NCI-H187 treated with DMSO at 0.1 percent for 48 hours (cell line): ENCODE measurements around the gene RPN2.

Experiments used
- DNase-seq: peaks from one replicate; lab custom pipeline; 2025; lab: John Stamatoyannopoulos, UW

Gene RPN2

DNA sequence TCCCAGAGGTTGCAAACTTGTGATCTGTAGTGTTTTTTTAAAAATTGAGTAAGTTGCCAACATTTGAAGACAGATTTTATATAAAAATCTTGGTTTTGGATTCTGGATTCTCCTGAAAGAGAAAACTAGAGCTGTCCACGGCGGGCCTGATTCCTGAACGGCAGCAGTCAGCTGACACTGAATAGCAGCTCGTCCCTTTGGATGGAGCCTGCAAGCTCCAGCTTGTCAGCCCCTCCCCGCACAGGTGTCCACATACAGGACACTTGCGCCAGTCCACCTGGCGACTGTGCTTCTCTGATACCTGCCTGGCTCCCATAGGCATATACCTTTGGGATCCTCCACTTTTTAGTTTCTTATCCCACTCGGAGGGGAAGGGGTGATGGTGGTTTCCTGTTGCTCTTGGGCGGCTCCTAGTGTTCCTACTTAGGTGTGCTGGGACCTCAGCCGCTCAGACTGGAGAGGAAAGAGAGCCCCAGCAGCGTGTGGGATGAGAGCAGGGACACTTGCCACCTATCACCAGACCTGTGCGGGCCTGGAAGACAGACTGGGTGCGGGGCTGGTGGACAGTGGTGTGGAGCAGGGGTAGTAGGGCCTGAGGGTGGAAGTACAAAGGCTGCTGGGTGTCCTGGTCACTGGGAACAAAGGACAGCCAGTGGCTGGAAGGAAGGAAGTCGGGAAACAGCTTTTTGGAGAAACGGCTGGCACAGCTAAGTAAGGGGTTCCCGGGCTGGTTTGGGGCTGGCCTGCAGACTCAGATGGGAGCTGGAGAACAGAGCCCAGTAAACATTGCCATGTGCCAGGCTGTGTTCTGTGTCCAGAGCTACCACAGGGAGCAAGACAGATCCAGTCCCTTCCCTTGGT lies 64.2 kb downstream of the RPN2 start:
- DNase-seq, result no peak

DNA sequence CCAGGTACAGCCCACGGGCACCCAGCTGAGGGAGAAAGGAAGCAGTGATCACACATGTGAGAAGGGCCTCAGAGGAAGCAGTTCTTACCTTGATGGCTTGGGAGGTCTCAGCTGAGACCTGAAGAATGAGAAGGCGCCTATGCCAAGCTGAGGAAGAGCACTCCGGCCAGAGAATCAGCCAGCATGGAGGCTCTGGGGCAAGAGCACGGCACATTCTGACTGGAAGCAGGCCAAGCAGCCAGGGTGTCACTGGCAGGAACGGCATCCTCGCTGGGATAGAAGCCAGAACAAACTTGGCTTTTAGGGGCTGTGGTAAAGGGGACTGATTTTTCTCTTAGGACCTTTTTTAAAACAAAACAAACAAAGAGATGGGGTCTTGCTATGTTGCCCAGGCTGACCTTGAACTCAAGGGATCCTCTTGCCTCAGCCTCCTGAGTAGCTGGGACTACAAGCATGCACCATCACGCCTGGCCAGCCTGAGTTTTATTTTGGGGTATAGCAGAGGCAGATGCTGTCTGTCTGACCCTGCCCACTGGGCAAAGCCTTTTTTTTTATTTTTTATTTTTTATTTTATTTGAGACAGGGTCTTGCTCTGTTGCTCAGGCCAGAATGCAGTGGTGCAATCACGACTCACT lies 64.9 kb downstream of the RPN2 start:
- DNase-seq, result no peak

DNA sequence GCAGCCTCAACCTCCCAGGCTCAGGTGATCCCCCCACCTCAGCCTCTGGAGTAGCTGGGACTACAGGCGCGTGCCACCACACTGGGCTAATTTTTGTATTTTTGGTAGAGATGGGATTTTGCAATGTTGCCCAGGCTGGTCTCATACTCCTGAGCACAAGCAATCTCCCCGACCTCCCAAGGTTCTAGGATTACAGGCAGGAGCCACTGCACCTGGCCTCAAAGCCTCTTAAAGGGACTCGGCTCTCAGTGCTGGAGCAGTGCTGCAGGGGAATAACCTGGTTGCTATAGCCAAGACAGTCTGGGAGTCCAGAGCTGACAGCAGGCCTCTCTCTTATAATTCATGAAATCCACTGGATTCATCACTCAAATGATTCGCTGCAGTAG lies 65.4 kb downstream of the RPN2 start:
- no peak for DNase-seq

DNA sequence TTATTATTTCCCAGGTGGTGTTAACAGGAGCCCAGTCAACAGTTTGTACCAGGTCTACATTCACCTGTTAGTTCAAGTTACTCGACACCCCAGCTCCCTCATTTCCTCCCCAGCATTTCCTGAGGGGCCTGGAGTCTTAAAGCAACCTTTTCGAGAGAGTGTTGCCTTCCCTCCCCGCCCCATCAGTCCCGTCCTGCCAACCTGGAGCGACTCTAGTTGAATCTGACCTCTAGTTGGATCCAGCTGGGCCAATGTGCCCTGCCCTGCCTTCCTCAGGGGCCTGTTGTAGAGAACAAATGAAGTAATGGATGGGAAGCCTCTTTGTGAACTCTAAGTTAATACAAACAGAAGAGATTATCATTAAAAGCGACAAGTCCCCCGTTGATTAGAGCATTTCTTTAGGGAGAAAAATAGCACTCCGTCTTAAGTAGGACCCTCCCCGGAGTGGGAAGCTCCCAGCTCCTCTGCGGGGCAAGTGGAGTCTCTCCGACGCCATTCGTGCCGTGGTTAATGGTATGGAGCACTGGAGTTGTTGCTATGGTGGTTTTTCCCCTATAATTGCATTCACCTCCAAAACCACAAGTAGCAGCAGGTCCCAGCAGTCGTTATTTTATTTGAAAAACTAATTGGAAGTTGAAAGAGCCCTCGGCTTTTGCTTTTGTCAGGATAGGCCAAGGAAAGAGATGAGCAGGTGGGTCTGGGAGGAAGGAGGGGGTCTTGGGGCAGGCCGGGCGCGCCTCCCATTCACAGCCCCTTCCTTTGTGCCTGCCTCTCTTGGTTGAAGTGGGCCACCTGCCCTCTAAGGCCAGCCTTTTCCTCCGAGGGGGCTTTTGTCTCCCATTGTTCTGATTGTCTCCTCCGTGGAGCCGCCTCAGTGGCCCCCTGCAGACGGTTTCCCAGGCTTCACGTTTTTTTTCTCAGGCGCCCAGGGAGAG lies 66.4 kb downstream of the RPN2 start:
- DNase-seq, result peak; percentile 76

DNA sequence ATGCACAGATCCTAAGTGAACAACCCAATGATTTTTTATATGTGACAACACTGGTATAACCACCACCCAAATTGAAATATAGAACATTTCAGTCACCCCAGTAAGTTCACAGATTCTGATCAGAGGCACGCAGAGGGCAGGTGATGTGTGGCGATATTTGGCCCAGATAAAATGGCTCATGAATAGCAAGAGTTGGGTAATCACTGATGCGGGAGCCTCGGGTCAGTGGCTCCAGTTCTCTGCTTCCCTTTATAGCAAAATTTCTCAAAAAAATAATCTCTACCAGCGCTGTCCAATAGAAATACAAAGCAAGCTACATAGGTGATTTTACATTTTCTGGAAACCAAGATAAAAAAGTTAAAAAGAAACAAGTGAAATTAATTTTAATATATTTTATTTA lies 67.6 kb downstream of the RPN2 start:
- DNase-seq, result no peak

DNA sequence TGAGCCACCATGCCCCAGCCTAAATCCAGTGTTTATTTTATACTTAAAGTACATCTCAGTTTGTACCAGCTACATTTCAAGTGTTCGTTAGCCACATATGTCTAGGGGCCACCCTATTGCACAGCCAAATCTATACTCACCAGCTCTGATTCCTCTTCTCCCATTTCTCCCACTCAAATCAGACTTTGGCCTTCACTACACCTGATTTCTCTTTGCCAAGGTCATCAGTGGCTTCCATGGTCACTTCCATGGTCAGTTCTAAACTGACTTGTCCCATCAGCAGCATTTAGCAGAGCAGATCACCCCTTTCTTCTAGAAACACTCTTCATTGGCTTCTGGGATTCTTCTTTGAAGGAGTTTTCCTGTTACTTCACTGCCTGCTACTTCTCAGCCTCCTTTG lies 68.4 kb downstream of the RPN2 start:
- DNase-seq, result no peak

DNA sequence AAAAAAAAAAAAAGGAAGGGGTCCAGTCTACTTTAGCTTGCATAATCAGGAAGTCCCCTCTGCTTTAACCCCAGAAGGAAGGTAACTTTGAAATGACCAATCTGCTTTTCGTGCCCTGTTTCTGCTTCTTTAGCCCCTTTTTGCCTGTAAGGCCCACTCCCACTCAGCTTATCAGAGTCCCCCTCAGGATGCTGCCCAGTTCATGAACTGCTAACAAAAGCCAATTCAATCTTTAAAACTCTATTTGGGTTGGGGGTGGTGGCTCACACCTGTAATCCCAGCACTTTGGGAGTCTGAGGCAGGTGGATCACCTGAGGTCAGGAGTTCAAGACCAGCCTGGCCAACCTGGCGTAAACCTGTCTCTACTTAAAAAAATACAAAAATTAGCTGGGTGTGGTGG lies 70.2 kb downstream of the RPN2 start:
- DNase-seq, result no peak

DNA sequence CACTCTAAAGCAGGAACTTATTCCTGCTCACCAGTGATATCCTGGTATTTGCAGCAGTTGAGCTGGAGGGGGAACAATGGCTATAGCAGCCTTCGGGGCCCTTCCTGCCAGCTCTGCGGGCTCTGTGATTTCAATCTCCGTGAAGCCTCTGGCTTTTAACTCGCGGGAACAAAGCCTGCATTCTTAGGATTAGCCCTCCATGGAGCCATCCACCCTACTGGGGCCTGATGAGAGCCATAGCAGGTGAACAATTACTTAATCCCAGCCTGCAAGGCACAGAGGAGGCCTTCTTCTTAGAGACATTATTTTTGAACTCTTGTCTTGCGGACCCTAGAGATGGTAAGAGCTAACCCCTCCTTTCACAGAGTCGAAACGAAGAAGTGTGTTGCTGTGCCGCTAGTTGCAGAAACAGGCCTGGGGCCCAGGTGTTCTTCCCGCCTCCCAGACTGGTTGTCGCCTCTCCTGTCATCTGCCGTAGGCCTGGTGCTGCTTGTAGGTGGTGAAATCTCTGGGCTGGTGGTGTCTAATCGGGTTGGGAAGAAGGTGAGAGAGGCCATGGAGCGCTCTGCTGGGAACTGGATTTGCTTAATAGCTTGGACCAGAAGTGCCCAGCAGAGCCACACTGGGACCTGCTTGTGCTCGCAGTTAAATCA lies 72.8 kb downstream of the RPN2 start:
- DNase-seq, result no peak

DNA sequence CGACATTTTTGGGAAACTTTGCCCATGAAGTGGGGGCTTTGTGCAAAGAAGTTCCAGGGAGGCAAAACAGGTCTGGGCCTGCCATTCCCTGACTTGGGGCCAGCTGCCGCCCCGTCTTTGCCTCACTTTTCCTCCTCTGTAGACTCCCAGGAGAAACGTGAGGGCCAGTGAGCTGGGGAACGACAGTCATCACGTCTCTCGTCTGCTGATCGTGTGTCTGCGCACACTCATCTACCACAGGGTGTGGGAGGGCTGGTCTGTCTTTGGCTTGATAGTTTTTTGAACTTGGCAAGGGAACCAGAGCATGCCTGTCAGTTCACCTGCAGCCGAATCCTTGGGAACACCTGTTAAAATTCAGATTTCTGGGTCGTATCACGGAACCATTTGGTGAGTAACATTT lies 74.0 kb downstream of the RPN2 start:
- DNase-seq, result no peak

DNA sequence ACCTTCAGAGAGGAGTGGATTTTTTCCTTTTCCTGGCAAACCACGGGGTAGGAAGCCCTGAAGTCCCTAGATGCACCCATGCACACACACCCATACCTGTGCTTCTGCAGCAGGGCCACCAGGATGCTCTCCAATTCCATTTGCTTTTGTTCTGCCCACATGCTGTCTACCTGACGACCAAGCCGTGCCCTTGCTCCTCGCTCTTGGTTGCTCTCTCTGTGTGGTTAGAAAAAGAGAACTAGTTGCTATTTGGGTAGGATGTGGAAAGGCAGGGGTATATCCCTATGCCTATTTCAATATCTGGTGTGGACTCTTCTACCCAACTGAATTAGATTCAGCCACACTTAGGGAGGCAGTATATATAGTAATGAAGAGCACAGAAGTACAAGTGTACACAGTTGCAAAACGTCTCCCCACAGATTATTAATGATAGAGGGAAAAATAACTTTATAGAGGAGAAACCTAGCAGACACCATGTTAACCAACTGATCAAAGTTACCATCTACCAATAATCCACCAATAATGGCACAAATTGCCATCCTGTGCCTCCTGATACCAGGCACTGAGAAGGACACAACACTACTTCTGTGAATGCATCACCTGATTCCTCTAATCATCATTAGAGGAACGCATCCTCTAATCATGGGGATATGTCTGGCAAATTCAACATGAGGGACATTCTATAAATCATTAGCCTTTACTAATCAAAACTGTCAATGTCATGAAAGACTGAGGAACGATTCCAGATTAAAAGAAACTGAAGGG lies 75.2 kb downstream of the RPN2 start:
- no peak for DNase-seq

DNA sequence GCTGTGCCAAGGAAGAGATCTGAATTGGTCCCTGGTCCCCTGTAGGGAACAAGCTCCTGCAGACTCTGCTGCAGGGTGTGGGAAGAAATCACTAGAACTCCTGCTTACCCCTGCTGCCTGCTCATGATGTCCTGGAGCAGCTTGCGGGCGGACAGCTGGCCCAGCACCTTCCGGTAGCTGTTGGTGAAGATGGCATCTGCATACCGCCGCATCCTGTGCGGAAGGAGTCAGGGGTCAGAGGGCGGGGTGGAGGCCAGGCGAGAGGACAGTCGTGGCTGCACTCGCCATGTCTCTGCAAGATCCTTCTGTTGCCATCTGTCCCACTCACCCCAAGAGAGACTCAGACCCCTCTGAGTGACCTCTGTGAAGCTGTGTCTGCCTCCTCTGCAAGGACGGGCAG lies 77.2 kb downstream of the RPN2 start:
- no peak for DNase-seq

DNA sequence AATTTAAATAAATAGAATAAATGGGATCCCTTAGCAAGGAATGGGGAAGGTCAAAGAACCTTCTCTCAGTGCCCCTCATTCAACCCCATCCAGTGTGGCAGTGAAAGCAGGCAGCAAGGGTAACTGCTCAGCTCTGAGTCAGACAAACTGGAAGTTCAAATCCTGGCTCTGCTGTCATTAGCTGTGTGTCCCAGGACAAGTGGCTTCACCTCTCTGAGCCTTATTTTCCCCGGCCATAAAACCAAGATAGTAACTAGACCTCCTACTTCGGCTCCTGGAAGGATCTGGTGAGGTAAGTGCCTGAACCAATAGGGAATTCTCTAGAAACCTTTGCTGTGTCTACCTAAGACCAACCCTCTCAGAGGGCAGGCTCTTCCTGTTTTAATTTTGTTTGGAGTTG lies 78.4 kb downstream of the RPN2 start:
- DNase-seq, result no peak

DNA sequence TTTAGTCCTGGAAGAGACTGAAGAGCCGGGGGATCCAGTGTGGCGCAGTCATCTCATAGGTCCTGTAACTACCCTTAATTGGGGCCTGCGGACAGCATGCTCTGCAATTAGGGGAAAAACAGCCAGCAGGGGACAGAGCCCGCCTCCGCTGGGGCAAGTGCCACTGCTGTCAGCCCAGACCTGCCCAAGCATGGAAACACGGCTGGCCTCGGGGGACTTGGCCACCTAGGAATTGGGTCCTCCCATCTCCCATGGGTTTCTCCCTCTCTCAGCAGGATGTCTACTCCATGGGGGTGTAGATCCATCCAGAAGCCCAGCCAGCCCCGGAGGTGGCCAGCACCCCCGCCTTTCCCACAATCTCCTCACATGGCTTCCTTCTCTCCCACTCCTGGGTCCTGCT lies 78.9 kb downstream of the RPN2 start:
- no peak for DNase-seq

DNA sequence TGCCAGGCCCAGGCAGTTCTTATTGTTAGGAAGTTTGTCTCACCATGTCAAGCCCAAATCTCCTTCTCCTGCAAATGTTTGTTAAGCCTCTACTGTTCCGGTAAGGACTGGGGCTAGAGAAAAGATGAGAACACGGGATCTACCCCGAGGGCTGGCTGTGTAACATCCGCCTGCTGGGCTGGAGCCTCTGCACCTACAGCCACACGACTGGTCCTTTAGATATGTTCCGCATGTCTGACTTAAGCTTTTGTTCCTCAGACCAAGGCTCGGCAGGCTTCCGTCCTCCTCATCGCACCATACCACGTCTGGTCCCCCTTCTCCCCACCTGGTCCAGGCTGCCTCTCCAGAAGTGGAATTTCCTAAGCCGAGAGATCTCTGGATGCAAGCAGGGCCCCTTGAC lies 79.9 kb downstream of the RPN2 start:
- DNase-seq, result no peak

DNA sequence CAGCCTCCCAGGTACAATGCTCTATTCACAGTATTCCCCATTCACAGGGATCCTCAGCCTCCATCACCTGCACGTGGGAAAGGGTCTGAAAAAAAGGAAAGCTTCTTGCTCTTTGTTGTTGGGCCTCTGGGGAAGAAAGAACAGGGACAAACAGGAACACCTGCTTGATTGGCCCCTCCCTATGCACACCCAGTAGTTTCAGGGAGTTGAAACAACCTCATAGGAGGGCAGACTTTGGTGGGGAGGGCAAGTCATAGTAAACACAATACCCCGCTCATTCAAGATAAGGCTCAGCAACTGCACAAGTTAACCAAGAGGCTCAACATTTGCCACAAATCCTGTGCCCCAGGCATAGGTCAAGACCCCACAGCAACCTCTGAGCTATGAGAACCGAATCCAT lies 80.7 kb downstream of the RPN2 start:
- peak; percentile 43 for DNase-seq

DNA sequence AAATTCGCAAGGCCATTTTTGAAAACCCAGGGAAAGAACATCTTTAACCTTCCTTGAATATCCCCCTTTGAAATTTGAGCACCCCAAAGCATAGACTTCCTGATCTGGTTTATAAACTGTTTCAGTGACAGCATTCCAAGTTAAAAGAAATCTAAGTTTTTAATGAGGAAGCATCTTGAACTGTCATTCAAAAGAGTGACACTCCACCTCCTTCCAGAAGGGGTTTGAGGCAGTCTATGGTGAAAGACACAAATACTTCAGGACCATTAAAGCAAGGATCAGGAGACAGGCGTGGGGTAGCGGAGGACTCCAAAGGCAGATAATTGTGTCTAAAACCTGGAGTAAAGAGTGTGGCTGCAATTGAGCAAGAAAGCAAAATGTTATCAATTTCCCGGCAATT lies 81.8 kb downstream of the RPN2 start:
- DNase-seq, result no peak

DNA sequence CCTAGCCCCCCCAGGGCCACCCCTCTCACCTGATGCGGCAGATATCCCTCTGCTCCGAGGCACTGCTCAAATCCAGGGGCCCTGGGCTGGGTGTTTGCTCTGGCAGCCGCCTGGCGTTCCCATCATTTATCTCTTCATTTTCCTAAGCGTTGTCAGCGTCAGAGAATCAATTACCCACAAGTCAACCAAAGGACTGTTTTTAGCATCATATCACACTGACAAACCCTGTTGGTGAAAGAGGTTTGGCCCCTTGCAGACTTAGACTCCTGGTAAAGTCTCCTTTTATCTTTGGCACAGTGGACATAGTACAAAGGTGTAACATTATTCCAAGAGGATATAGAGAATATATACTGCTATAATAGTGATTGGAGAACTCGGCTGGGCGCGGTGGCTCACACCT lies 82.6 kb downstream of the RPN2 start, which contains the start of gene GHRH:
GHRH (minus strand) TSS at position 101 of the 400 bp plus-strand sequence. CDS start 4,925 bp downstream, outside the sequence.
- no peak for DNase-seq

DNA sequence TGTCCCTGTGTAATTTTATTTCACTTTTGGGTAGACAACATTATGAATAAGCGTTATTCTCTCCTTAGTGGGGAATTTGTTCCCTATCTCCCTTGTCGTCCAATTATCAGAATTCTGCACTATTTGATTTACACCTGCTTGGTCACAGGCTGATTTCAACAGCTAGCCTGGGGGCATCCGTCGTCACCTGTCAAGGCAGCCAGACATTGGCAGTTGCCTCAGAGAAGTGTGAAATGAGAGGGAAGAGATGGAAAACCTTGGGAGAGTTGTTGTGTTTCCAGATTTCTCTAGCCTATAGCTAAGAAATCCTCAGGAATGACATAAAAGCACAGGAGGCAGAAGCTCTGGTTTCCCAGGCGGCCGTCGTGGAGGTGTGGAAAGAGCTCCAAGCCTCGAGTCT lies 83.4 kb downstream of the RPN2 start:
- no peak for DNase-seq

DNA sequence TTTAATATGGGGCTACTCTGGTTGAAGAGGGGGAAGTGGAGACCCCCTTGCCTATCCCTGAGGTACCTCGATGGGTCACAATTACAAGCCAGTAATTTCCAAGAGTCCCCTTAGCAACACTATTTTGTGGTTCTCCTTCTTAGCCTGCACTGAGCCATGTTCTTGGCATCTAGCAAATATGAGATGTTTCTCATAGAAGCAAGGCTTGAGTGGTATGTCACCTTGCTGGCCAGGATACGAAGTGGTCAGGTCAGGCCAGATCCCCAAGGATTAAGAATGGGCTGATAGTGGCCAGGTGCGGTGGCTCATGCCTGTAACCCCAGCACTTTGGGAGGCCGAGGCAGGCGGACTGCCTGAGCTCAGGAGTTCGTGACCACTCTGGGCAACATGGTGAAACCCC lies 84.6 kb downstream of the RPN2 start:
- DNase-seq, result no peak

DNA sequence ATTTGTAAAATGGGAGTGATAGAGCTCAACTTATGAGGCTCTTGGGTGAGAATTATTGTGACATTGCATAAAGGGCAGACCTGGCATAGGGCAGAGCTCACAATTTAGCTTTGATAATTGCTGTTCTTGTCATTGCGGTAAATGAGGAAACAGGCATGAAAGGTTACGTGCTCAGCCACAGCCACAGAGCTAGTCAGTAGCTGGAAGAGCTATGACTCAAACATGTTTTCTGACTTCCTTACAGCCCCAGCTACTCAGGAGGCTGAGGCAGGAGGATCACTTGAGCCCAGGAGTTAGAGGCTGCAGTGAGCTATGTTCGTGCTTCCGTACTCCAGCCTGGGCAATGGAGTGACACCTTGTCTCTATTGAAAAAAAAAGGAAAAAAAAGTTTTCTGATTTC lies 86.0 kb downstream of the RPN2 start:
- no peak for DNase-seq

DNA sequence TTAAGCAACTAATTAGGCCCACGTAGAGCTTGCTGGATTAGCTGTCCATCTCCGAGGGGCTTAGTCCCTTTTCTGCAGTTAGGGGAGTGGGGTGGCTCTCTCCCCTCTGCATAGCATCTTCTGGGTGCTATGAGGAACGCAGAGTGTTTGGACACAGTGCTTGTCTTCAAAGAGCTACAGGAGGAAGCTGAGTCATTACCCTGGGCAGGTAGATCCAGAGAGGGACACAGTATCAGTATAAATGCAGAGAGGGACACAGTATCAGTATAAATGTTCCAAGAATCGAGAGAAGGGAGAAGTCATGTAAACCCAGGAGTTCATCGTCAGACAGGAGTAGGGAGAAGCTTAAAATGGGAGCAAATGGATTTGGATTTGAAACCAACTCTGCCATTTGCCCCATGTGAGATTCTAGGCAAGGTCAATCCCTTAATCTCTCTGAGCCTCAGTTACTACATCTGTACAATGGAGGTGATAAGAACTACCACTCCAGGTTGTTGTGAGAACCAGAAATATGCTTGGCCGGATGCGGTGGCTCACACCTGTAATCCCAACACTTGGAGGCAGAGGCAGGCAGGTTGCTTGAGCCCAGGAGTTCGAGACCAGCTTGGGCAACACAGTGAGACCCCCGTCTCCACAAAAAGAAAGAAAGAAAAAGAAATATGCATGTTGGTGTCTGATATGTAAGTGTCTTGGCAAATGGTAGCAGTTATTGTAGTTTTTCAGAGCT lies 88.0 kb downstream of the RPN2 start:
- no peak for DNase-seq
